ENCODE measurements around the gene DENND4C. TPM values are rescaled to one million over a fixed set of nuclear protein-coding genes. Genes with fewer than 3 reads are reported as not detected.

The DENND4C gene
- total and polyA plus RNA-seq, 3 donors from 2014 or later: 28.8 to 136 (median 126) TPM

DNA sequence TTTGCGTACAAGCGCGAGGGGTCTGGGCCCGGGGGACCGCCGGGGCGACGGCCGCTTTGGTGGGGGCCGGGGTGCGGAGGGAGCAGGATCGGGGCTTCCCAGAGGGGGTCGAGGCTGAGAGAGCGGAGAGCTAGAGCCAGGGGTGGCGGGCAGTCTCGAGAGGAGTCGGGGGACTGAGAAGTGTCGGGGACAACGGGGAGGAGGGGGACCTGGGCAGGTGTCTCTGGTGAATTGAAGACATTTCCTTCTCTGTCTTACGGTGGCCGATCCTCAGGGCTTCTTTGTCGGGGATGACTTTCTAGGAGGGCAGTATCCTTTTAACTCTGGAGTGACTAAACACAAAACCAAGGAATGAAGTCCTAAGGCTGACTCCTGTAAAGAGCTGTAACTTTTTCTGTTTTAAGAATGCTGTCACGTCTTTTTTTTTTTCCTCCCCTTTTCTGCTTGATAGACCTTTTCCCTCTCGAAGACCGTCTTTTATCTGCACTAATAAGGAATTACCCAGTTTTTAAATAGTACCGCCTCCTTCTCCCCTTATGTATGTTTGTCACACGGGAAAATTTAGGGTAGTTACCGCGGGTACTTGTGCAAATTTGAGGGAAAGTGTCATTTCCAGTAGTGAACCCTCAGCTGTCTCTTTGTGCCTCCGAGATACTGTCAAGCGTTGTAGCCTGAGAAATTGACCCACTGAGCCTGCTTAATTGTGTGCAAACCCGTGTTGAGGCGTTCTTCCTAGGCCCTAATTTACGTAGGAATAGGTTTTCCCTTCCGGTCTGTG, 822 bp downstream of the DENND4C start:
- Histone ChIP-seq H3K4me3 (peak overlapping the region; percentile 97 to 99), H3K9me3 (no peaks in the 10 kb centered on the region), H3K36me3 (ENCODE audit: low read depth, missing control alignments) (no peaks in the 10 kb centered on the region), H3K27me3 (no peaks in the 10 kb centered on the region), H3K27ac (peak overlapping the region; percentile 99), H3K4me1 (peaks cover 10% of the 10 kb centered on the region)
- WGBS, 2 donors: 1% methylated on average over 35 of the region's 35 CpGs
- TF ChIP-seq, protein P1, sequence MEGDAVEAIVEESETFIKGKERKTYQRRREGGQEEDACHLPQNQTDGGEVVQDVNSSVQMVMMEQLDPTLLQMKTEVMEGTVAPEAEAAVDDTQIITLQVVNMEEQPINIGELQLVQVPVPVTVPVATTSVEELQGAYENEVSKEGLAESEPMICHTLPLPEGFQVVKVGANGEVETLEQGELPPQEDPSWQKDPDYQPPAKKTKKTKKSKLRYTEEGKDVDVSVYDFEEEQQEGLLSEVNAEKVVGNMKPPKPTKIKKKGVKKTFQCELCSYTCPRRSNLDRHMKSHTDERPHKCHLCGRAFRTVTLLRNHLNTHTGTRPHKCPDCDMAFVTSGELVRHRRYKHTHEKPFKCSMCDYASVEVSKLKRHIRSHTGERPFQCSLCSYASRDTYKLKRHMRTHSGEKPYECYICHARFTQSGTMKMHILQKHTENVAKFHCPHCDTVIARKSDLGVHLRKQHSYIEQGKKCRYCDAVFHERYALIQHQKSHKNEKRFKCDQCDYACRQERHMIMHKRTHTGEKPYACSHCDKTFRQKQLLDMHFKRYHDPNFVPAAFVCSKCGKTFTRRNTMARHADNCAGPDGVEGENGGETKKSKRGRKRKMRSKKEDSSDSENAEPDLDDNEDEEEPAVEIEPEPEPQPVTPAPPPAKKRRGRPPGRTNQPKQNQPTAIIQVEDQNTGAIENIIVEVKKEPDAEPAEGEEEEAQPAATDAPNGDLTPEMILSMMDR (IDR thresholded peaks at IDR 0.05): no peak
- TF ChIP-seq POLR2A (IDR thresholded peaks at IDR 0.05): no peak
- DNase-seq: peak; percentile 58
- intact Hi-C loops (cut with DNase I; ENCODE audit: low total_unique reads): loop anchor here (5.0 kb wide), 1 partner anchor 146 kb away; no protein-coding TSS in a partner anchor

DNA sequence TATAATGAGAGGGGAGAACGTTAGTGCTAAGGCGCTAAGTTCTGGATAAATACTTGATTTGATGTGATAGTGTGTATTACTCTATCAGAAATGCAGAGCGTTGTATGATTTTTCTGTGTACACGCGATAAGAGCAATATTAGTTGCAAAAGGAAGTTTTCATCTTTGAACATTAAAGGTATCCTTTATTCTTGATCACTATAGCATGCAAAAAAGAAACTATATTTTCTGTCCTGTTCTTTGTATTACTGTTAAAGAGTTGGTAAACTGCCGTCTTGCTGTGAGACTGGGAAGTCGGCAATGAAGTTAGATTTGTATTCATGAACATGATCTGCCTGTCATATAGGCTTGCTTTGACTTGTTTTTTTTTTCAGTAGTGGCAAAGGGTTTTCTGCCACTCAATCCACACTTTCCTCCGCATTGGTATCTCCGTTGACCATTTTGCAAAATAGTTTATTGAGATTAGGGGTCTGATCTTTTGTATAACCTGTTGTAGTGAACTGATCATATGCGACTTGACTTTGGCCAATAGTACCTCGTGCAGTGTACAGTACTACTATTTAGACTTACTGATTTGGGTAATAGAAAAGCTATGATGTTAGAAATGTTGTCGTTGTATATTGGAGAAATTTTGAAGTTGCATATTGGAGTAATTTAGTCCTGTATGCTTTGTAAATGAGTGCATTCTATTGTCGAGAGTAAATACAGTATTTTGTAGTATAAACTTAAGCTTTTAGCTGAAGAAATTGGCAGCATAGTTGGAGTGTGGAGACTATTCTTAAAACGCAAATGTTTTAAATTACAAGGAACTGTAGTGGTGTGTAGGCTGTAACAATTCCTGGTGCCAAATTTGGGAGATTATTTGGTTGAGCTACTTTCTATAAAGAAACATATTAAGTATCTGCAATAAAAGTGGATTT, 1.7 kb downstream of the DENND4C start:
- Histone ChIP-seq H3K27me3 (no peaks in the 10 kb centered on the region), H3K9me3 (no peaks in the 10 kb centered on the region), H3K4me3 (peak overlapping the region; percentile 97 to 99), H3K4me1 (peaks cover 10% of the 10 kb centered on the region), H3K27ac (peak overlapping the region; percentile 99), H3K36me3 (ENCODE audit: low read depth, missing control alignments) (no peaks in the 10 kb centered on the region)
- 2 to 5% methylated on average over 14 of the region's 14 CpGs for WGBS, 2 donors
- TF ChIP-seq, protein P1 (IDR thresholded peaks at IDR 0.05): no peak
- TF ChIP-seq POLR2A (IDR thresholded peaks at IDR 0.05): no peak
- intact Hi-C loops (cut with DNase I; ENCODE audit: low total_unique reads): loop anchor here (5.0 kb wide), 1 partner anchor 145 kb away; no protein-coding TSS in a partner anchor
- DNase-seq: no peak

DNA sequence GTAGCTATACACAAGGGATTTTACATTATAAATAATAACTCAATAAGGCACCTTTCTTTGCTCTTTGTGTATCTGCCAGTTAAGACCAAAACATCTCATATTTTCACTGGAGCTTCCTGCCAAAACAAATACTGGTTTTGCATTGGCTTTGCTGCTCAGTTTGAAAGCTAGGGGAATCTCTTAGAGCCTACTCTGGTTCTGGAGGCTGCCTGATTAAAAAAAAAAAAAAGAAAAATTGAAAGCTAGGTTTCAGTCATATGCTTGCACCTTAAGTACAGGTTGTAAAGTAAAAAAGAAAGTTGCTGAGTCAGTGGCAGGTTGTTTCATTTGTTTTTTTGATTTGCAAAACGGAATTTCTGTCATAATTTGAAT, 2.3 kb downstream of the DENND4C start:
- intact Hi-C loops (cut with DNase I; ENCODE audit: low total_unique reads): loop anchor here (5.0 kb wide), 1 partner anchor 144 kb away; no protein-coding TSS in a partner anchor

DNA sequence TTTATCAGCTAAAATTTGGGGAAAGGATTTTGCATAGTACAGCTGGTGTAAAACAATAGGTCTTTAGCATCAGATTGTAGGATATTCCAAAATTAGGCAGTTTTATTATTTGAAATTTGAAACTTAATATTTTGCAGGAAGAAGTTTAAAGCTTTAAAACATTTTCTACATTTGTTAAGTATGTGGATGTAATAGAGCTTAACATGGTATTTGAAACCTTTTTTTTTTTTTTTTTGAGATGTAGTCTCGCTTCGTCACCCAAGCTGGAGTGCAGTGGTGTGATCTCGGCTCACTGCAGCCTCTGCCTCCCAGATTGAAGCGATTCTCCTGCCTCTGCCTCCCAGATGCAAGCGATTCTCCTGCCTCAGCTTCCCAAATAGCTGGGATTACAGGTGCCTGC, 2.9 kb downstream of the DENND4C start:
- intact Hi-C loops (cut with DNase I; ENCODE audit: low total_unique reads): loop anchor here (5.0 kb wide), 1 partner anchor 144 kb away; no protein-coding TSS in a partner anchor
- Histone ChIP-seq H3K4me3 (no peak overlapping the region), H3K27ac (no peak overlapping the region), H3K27me3 (no peaks in the 10 kb centered on the region), H3K36me3 (ENCODE audit: low read depth, missing control alignments) (no peaks in the 10 kb centered on the region), H3K4me1 (peaks cover 10% of the 10 kb centered on the region), H3K9me3 (no peaks in the 10 kb centered on the region)
- DNase-seq: no peak
- WGBS, 2 donors: 54 to 65% methylated on average over 5 of the region's 5 CpGs
- TF ChIP-seq, protein P1 (IDR thresholded peaks at IDR 0.05): no peak
- TF ChIP-seq POLR2A (IDR thresholded peaks at IDR 0.05): no peak

More for the DNA sequence above, 2.3 kb downstream of the DENND4C start:
- TF ChIP-seq, protein P1 (IDR thresholded peaks at IDR 0.05): no peak
- TF ChIP-seq POLR2A (IDR thresholded peaks at IDR 0.05): no peak
- WGBS, 2 donors: 6 to 8% methylated on average over 1 of the region's 1 CpG
- Histone ChIP-seq H3K27ac (peak overlapping the region in 1 of 2 donors; percentile 99), H3K36me3 (ENCODE audit: low read depth, missing control alignments) (no peaks in the 10 kb centered on the region), H3K4me3 (peak overlapping the region in 1 of 2 donors; percentile 97), H3K27me3 (no peaks in the 10 kb centered on the region), H3K4me1 (peaks cover 10% of the 10 kb centered on the region), H3K9me3 (no peaks in the 10 kb centered on the region)
- DNase-seq: no peak

Data from testis (tissue), 3 donors.